Measurements from ENCODE around the gene EPHB1. TPM values are rescaled to one million over a fixed set of nuclear protein-coding genes. Genes with fewer than 3 reads are reported as not detected.
A peak's percentile ranks its signal among the peaks of the same experiment; 100 is the strongest.

Gene EPHB1
- total RNA-seq, 1 experiment from 2014 or later = 2.8 TPM

GRCh38 chr3:135192929-135193328 is 397.9 kb downstream of the EPHB1 start:
- no peak overlapping the region for H3K4ac ChIP-seq (ENCODE audit: low read depth, low read length)
- no peak overlapping the region for H3K14ac ChIP-seq (ENCODE audit: insufficient read depth, low read length)
- H3K27me3 ChIP-seq (ENCODE audit: insufficient read depth, low read length) = no peaks in the 10 kb centered on the region
- no peak for DNase-seq
- no peak overlapping the region for H2BK120ac ChIP-seq (ENCODE audit: low read depth, low read length, poor library complexity, severe bottlenecking)
- H4K5ac ChIP-seq (ENCODE audit: insufficient read length, low read depth, low read length) = no peak overlapping the region
- no peak overlapping the region for H3K27ac ChIP-seq (ENCODE audit: insufficient read length, low read depth, low read length)
- H3K23ac ChIP-seq (ENCODE audit: insufficient read length, low read depth, low read length) = no peak overlapping the region
- H3K56ac ChIP-seq (ENCODE audit: insufficient read length, low read depth, low read length) = no peak overlapping the region
- no CpG with 5 or more reads among the region's 3 CpGs for WGBS (ENCODE audit: extremely low coverage, insufficient read length, low lambda C conversion rate)
- no peak overlapping the region for H2AK5ac ChIP-seq (ENCODE audit: insufficient read length, low read length)
- no peak overlapping the region for H4K8ac ChIP-seq (replicated peaks; ENCODE audit: insufficient read length, low read depth, low read length)
- H3K27ac Mint-ChIP-seq = peak overlapping the region in 2 of 3 experiments; percentile 19 to 28; a peak in 2 of 7 replicates
- no peaks in the 10 kb centered on the region for H4K20me1 ChIP-seq (ENCODE audit: control insufficient read depth, insufficient read depth, insufficient read length)
- H3K4me1 Mint-ChIP-seq = peaks cover 15 to 16% of the 10 kb centered on the region in 2 experiments
- no peak overlapping the region for H2BK20ac ChIP-seq (ENCODE audit: low read depth, low read length, poor library complexity, severe bottlenecking)
- H3K9me3 Mint-ChIP-seq = no peaks in the 10 kb centered on the region
- H3K4me3 Mint-ChIP-seq = no peak overlapping the region
- no peak overlapping the region for H2AFZ ChIP-seq (ENCODE audit: low read length)
- H3K23me2 ChIP-seq (ENCODE audit: insufficient read length, low read depth, low read length, poor library complexity, severe bottlenecking) = no peaks in the 10 kb centered on the region
- peaks cover 5% of the 10 kb centered on the region for H3K4me1 ChIP-seq (ENCODE audit: insufficient read depth, low read length)
- H4K91ac ChIP-seq (ENCODE audit: insufficient read length, low read depth, low read length) = no peak overlapping the region
- TF ChIP-seq CTCF (conservative IDR thresholded peaks at IDR 0.05) = no peak
- peaks cover 0 to 3% (median 0%) of the 10 kb centered on the region in 3 experiments; a peak in 2 of 7 replicates for H3K36me3 Mint-ChIP-seq (ENCODE audit: insufficient read depth in 1 of 3, low read depth in 3 of 3)
- H3K79me2 ChIP-seq (ENCODE audit: insufficient read depth, low read length) = no peaks in the 10 kb centered on the region
- H3T11ph ChIP-seq (ENCODE audit: low read length) = no peak overlapping the region
- H3K18ac ChIP-seq (ENCODE audit: insufficient read length, low read depth, low read length) = no peak overlapping the region
- no peak overlapping the region for H2BK12ac ChIP-seq (ENCODE audit: insufficient read length, low read depth, low read length)
- H3K4me2 ChIP-seq (ENCODE audit: insufficient read depth, insufficient read length, low read length) = no peak overlapping the region
- no peak overlapping the region for H2BK15ac ChIP-seq (ENCODE audit: low read depth, low read length)
- no peaks in the 10 kb centered on the region; the same call in 1 of the 2 replicates for H3K27me3 Mint-ChIP-seq (ENCODE audit: low read depth)
- H3K9me3 ChIP-seq (ENCODE audit: control insufficient read depth, low read depth, low read length) = no peaks in the 10 kb centered on the region
- no peak overlapping the region for H2BK5ac ChIP-seq (ENCODE audit: insufficient read length, low read length)
- H3K9ac ChIP-seq (ENCODE audit: extremely low read depth, insufficient read length, low read length) = no peak overlapping the region
- H3K79me1 ChIP-seq (ENCODE audit: insufficient read depth, low read depth, low read length, poor library complexity, severe bottlenecking) = no peaks in the 10 kb centered on the region

All from H9 (cell line).